Measurements from ENCODE around the gene OR1L1.
A peak's percentile ranks its signal among the peaks of the same experiment; 100 is the strongest.

The OR1L1 gene, protein sequence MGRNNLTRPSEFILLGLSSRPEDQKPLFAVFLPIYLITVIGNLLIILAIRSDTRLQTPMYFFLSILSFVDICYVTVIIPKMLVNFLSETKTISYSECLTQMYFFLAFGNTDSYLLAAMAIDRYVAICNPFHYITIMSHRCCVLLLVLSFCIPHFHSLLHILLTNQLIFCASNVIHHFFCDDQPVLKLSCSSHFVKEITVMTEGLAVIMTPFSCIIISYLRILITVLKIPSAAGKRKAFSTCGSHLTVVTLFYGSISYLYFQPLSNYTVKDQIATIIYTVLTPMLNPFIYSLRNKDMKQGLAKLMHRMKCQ

GRCh38 chr9:122661416-122661815, at the start of gene OR1L1:
Gene OR1L1 (plus strand): TSS chr9:122661716. CDS start chr9:122661716, 0 bp downstream.
- TF ChIP-seq JUND (IDR thresholded peaks at IDR 0.05; ENCODE audit: low read depth) = no peak
- no peak for DNase-seq (ENCODE audit: low read depth in 1 of 2, low spot score in 1 of 2)
- in situ Hi-C loops (cut with HindIII; ENCODE audit: low pct_unique_long_range_greater_than_20kb, low sequenced_read_pairs) = no loop called here

DNA sequence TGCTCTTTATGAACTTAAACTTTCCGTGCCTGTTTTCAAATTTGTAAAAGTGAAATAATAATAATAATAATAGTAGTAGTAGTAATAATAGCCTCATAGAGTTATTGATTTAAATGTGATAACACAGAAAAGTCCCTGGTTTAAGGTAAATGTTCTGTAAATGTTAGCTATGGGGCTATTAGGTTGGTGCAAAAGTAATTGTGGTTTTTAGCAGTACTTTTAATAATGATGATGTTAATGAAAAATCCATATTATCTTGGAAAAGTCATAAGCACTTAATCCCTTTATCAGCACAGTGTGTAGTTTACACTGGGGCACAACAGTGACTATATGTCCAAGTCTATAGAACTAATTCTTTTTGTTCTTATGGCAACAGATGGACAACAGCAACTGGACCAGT, 47.2 kb upstream of the OR1L1 start, which contains the start of gene OR1Q1:
Gene OR1Q1 (plus strand): TSS at position 377 of the 400 bp plus-strand sequence. CDS start 0 bp downstream, at position 377.
- DNase-seq (ENCODE audit: low read depth in 1 of 2, low spot score in 1 of 2) = no peak
- in situ Hi-C loops (cut with HindIII; ENCODE audit: low pct_unique_long_range_greater_than_20kb, low sequenced_read_pairs) = no loop called here
- no peak for TF ChIP-seq JUND (IDR thresholded peaks at IDR 0.05; ENCODE audit: low read depth)

GRCh38 chr9:122619996-122620395, 41.5 kb upstream of the OR1L1 start:
- in situ Hi-C loops (cut with HindIII; ENCODE audit: low pct_unique_long_range_greater_than_20kb, low sequenced_read_pairs) = no loop called here
- no peak for TF ChIP-seq JUND (IDR thresholded peaks at IDR 0.05; ENCODE audit: low read depth)
- DNase-seq (ENCODE audit: low read depth in 1 of 2, low spot score in 1 of 2) = no peak

GRCh38 chr9:122642226-122642625, 19.3 kb upstream of the OR1L1 start:
- in situ Hi-C loops (cut with HindIII; ENCODE audit: low pct_unique_long_range_greater_than_20kb, low sequenced_read_pairs) = no loop called here
- DNase-seq (ENCODE audit: low read depth in 1 of 2, low spot score in 1 of 2) = peak; percentile 69 to 77
- no peak for TF ChIP-seq JUND (IDR thresholded peaks at IDR 0.05; ENCODE audit: low read depth)

DNA sequence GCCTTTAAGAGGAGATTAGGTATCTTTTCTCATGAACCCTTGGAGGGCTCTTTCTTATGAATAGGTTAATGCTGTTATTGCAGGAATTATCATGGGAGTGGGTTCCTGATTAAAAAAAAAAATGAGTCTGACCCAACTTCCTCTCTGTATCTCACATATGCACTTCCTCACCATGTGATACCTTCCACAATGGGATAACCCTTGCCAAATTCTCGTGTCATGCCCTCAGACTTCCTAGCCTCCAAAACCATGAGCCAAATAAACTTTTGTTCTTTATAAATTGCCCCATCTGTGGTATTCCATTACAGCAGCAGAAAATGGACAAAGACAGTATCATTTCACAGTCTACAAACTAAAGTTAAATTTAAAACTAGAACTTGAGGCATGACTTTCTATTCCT, 5.1 kb upstream of the OR1L1 start:
- in situ Hi-C loops (cut with HindIII; ENCODE audit: low pct_unique_long_range_greater_than_20kb, low sequenced_read_pairs) = no loop called here
- no peak for TF ChIP-seq JUND (IDR thresholded peaks at IDR 0.05; ENCODE audit: low read depth)
- DNase-seq (ENCODE audit: low read depth in 1 of 2, low spot score in 1 of 2) = no peak

GRCh38 chr9:122657527-122657926, 4.0 kb upstream of the OR1L1 start, which contains the start of gene OR1B1:
Gene OR1B1 (minus strand): TSS chr9:122657627.
- no peak for DNase-seq (ENCODE audit: low read depth in 1 of 2, low spot score in 1 of 2)
- in situ Hi-C loops (cut with HindIII; ENCODE audit: low pct_unique_long_range_greater_than_20kb, low sequenced_read_pairs) = no loop called here
- no peak for TF ChIP-seq JUND (IDR thresholded peaks at IDR 0.05; ENCODE audit: low read depth)

DNA sequence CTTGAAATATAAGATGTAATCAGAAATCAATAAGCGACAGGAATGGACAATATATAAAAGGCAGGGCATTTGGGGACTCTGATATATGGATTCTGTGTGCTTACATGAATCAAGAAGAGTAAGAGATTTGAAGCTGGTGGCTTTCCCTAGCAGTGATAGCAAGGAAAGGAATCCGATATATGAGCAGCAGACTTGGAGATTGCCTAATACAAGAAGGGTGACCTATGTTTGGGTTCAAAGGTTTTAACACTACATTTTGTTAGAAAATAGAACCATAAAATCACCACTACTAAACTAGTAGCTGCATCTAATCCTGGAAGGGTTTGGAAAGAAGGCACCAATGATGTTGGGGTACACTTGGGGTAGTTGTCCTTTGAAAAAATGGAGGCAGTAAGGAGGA, 11.0 kb downstream of the OR1L1 start:
- in situ Hi-C loops (cut with HindIII; ENCODE audit: low pct_unique_long_range_greater_than_20kb, low sequenced_read_pairs) = no loop called here
- DNase-seq (ENCODE audit: low read depth in 1 of 2, low spot score in 1 of 2) = no peak
- TF ChIP-seq JUND (IDR thresholded peaks at IDR 0.05; ENCODE audit: low read depth) = no peak

GRCh38 chr9:122684851-122685250, 23.3 kb downstream of the OR1L1 start:
- in situ Hi-C loops (cut with HindIII; ENCODE audit: low pct_unique_long_range_greater_than_20kb, low sequenced_read_pairs) = no loop called here

DNA sequence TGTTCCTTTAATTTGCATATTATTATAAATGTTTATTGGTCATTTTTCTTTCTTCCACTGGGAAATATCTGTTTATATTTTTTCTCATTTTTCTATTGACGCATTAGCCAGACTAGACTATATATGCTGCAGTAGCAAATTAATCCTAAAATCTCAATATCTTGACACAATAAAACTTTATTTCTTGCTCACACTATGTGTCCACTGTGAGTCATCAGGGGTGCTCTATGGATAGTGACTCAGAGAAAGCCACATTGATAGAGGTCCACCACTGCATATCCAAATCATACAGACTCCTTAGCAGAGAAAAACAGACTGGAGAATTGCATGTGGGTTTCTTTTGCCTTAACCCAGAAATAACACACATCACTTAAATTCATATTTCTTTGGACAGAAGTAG, 34.2 kb downstream of the OR1L1 start:
- no peak for TF ChIP-seq JUND (IDR thresholded peaks at IDR 0.05; ENCODE audit: low read depth)
- DNase-seq (ENCODE audit: low read depth in 1 of 2, low spot score in 1 of 2) = no peak
- in situ Hi-C loops (cut with HindIII; ENCODE audit: low pct_unique_long_range_greater_than_20kb, low sequenced_read_pairs) = no loop called here

More at GRCh38 chr9:122684851-122685250, 23.3 kb downstream of the OR1L1 start:
- DNase-seq (ENCODE audit: low read depth in 1 of 2, low spot score in 1 of 2) = no peak
- no peak for TF ChIP-seq JUND (IDR thresholded peaks at IDR 0.05; ENCODE audit: low read depth)

Data from T47D (cell line).